ENCODE data around the gene PGAP1. TPM values are rescaled to one million over a fixed set of nuclear protein-coding genes. Genes with fewer than 3 reads are reported as not detected.

PGAP1 gene
- total RNA-seq, 1 experiment from 2014 or later = 15.7 TPM

GRCh38 chr2:196809260-196809659 is 117.2 kb downstream of the PGAP1 start, which contains the start of gene C2orf66:
C2orf66 (minus strand) TSS chr2:196809355; CDS start chr2:196809336, 19 bp downstream.
- intact Hi-C loops (cut with micrococcal nuclease; ENCODE audit: unreplicated experiment) = no loop called here
- no TSS peak for BruUV-seq (replicated peaks)
- ChIA-PET POLR2A (no interaction called here), CTCF (no interaction called here)
- Histone ChIP-seq H3K36me3 (ENCODE audit: control insufficient read depth, insufficient read depth, low read length) (no peaks in the 10 kb centered on the region), H3K9me3 (ENCODE audit: control insufficient read depth, insufficient read depth, low read depth, low read length) (no peaks in the 10 kb centered on the region), H3K4me3 (ENCODE audit: low read depth in 2 of 2, low read length in 2 of 2) (no peak within 1 kb of the TSS), H3K27me3 (ENCODE audit: control insufficient read depth, insufficient read depth, low read length) (peaks cover 2% of the 10 kb centered on the region; the same call in 1 of the 2 replicates), H3K27ac (ENCODE audit: low read length) (no peak within 1 kb of the TSS), H3K4me1 (ENCODE audit: control insufficient read depth, insufficient read depth, low read length) (no peaks in the 10 kb centered on the region)
- TF ChIP-seq, protein P1, sequence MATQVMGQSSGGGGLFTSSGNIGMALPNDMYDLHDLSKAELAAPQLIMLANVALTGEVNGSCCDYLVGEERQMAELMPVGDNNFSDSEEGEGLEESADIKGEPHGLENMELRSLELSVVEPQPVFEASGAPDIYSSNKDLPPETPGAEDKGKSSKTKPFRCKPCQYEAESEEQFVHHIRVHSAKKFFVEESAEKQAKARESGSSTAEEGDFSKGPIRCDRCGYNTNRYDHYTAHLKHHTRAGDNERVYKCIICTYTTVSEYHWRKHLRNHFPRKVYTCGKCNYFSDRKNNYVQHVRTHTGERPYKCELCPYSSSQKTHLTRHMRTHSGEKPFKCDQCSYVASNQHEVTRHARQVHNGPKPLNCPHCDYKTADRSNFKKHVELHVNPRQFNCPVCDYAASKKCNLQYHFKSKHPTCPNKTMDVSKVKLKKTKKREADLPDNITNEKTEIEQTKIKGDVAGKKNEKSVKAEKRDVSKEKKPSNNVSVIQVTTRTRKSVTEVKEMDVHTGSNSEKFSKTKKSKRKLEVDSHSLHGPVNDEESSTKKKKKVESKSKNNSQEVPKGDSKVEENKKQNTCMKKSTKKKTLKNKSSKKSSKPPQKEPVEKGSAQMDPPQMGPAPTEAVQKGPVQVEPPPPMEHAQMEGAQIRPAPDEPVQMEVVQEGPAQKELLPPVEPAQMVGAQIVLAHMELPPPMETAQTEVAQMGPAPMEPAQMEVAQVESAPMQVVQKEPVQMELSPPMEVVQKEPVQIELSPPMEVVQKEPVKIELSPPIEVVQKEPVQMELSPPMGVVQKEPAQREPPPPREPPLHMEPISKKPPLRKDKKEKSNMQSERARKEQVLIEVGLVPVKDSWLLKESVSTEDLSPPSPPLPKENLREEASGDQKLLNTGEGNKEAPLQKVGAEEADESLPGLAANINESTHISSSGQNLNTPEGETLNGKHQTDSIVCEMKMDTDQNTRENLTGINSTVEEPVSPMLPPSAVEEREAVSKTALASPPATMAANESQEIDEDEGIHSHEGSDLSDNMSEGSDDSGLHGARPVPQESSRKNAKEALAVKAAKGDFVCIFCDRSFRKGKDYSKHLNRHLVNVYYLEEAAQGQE (IDR thresholded peaks at IDR 0.05; ENCODE audit: insufficient read depth in 1 of 2, low read depth in 2 of 2, low read length in 1 of 2) = no peak
- TF ChIP-seq, protein P2, sequence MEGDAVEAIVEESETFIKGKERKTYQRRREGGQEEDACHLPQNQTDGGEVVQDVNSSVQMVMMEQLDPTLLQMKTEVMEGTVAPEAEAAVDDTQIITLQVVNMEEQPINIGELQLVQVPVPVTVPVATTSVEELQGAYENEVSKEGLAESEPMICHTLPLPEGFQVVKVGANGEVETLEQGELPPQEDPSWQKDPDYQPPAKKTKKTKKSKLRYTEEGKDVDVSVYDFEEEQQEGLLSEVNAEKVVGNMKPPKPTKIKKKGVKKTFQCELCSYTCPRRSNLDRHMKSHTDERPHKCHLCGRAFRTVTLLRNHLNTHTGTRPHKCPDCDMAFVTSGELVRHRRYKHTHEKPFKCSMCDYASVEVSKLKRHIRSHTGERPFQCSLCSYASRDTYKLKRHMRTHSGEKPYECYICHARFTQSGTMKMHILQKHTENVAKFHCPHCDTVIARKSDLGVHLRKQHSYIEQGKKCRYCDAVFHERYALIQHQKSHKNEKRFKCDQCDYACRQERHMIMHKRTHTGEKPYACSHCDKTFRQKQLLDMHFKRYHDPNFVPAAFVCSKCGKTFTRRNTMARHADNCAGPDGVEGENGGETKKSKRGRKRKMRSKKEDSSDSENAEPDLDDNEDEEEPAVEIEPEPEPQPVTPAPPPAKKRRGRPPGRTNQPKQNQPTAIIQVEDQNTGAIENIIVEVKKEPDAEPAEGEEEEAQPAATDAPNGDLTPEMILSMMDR (IDR thresholded peaks at IDR 0.05) = no peak
- TF ChIP-seq TCF7L2 (IDR thresholded peaks at IDR 0.05; ENCODE audit: low read depth, low read length) = no peak
- no peak for TF ChIP-seq POLR2AphosphoS5 (IDR thresholded peaks at IDR 0.05; ENCODE audit: low read depth, low read length)
- TF ChIP-seq SIN3A (IDR thresholded peaks at IDR 0.05; ENCODE audit: borderline replicate concordance, insufficient read depth, low read depth, low read length) = no peak
- DNase-seq (ENCODE audit: low read depth, low spot score) (no peak), ATAC-seq (no peak)
- in situ Hi-C loops (cut with HindIII; ENCODE audit: low pct_unique_long_range_greater_than_20kb, low sequenced_read_pairs) = no loop called here

- Histone ChIP-seq H3K27ac (ENCODE audit: low read length) (no peak overlapping the region), H3K9me3 (ENCODE audit: control insufficient read depth, insufficient read depth, low read depth, low read length) (no peaks in the 10 kb centered on the region), H3K4me1 (ENCODE audit: control insufficient read depth, insufficient read depth, low read length) (no peaks in the 10 kb centered on the region), H3K4me3 (ENCODE audit: low read depth in 2 of 2, low read length in 2 of 2) (no peak overlapping the region), H3K36me3 (ENCODE audit: control insufficient read depth, insufficient read depth, low read length) (no peaks in the 10 kb centered on the region), H3K27me3 (ENCODE audit: control insufficient read depth, insufficient read depth, low read length) (peaks cover 2% of the 10 kb centered on the region; the same call in 1 of the 2 replicates)
- ChIA-PET POLR2A (no interaction called here), CTCF (no interaction called here)
- intact Hi-C loops (cut with micrococcal nuclease; ENCODE audit: unreplicated experiment) = no loop called here
- ATAC-seq (no peak), DNase-seq (ENCODE audit: low read depth, low spot score) (no peak)
- TF ChIP-seq SIN3A (IDR thresholded peaks at IDR 0.05; ENCODE audit: borderline replicate concordance, insufficient read depth, low read depth, low read length) (no peak), POLR2AphosphoS5 (IDR thresholded peaks at IDR 0.05; ENCODE audit: low read depth, low read length) (no peak), TCF7L2 (IDR thresholded peaks at IDR 0.05; ENCODE audit: low read depth, low read length) (no peak)
- TF ChIP-seq, protein P2 (IDR thresholded peaks at IDR 0.05) = peak; percentile 18
- TF ChIP-seq, protein P1 (IDR thresholded peaks at IDR 0.05; ENCODE audit: insufficient read depth in 1 of 2, low read depth in 2 of 2, low read length in 1 of 2) = no peak
- no TSS peak for BruUV-seq (replicated peaks)
- in situ Hi-C loops (cut with HindIII; ENCODE audit: low pct_unique_long_range_greater_than_20kb, low sequenced_read_pairs) = no loop called here
Observed at GRCh38 chr2:196808083-196808665, 118.3 kb downstream of the PGAP1 start.
